Panc1 (cell line): ENCODE measurements around the gene CEP128. TPM values are rescaled to one million over a fixed set of nuclear protein-coding genes. Genes with fewer than 3 reads are reported as not detected.

Experiments
- ATAC-seq: fragments of 200-7000 bp; cut with Tn5 transposase; 2 replicates; pipeline ENCODE4 v1.9.1; 2020; ENCODE audit warnings: mild to moderate bottlenecking, moderate library complexity
- BruUV-seq: library from RNA; stranded (reverse); fragments of 400-500 nt; replicated peaks from 2 replicates; lab custom pipeline; 2021; lab: Mats Ljungman, UMichigan
- CTCF ChIA-PET: fragments of 300-600 bp; sonication (Branson Sonifier 250); formaldehyde crosslinking; loops from one replicate; lab custom pipeline; 2022; ENCODE audit warnings: antibody characterized with exemption; lab: Charles Lee
- POLR2A ChIA-PET: fragments of 300-600 bp; sonication (Branson Sonifier 250); formaldehyde crosslinking; loops from one replicate; lab custom pipeline; 2022; ENCODE audit warnings: antibody characterized with exemption; lab: Charles Lee
- DNase-seq: peaks from one replicate; pipeline ENCODE4 v3.0.0-alpha.2; 2010; ENCODE audit warnings: low read depth, low spot score
- H3K27ac ChIP-seq: 2 replicates; pipeline ENCODE4 v1.5.1; 2011; ENCODE audit warnings: mild to moderate bottlenecking, low read length, inconsistent platforms
- H3K27me3 ChIP-seq: fragments of 200-500 bp; sonication (Bioruptor generic); 2 replicates; pipeline ENCODE4 v1.6.0; 2014; ENCODE audit warnings: low read length, inconsistent platforms; ENCODE audit not compliant: control insufficient read depth, insufficient read depth
- H3K36me3 ChIP-seq: fragments of 200-500 bp; sonication (Bioruptor generic); 2 replicates; pipeline ENCODE4 v1.5.1; 2014; ENCODE audit warnings: inconsistent platforms, mild to moderate bottlenecking, low read length, moderate library complexity; ENCODE audit not compliant: control insufficient read depth, insufficient read depth
- H3K4me1 ChIP-seq: 2 replicates; pipeline ENCODE4 v1.5.1; 2011; ENCODE audit warnings: inconsistent platforms, mild to moderate bottlenecking, low read length, moderate library complexity; ENCODE audit not compliant: control insufficient read depth, insufficient read depth
- H3K4me3 ChIP-seq, 2 experiments: 2 replicates each; pipeline ENCODE4 v1.5.1; 2011 to 2012; ENCODE audit warnings: low read depth in 2 of 2, low read length in 2 of 2, mild to moderate bottlenecking in 2 of 2, inconsistent platforms in 1 of 2, moderate library complexity in 1 of 2
- H3K9me3 ChIP-seq: fragments of 200-500 bp; sonication (Bioruptor generic); 2 replicates; pipeline ENCODE4 v1.5.1; 2014; ENCODE audit warnings: low read depth, mild to moderate bottlenecking, inconsistent platforms, low read length, moderate library complexity; ENCODE audit not compliant: control insufficient read depth, insufficient read depth
- POLR2AphosphoS5 ChIP-seq: IDR thresholded peaks from 2 replicates; pipeline ENCODE4 v1.6.1; 2012; ENCODE audit warnings: mild to moderate bottlenecking, low read depth, low read length, moderate library complexity
- SIN3A ChIP-seq: IDR thresholded peaks from 2 replicates; pipeline ENCODE4 v1.6.1; 2012; ENCODE audit warnings: low read depth, mild to moderate bottlenecking, low read length, moderate library complexity, borderline replicate concordance; ENCODE audit not compliant: insufficient read depth
- TCF7L2 ChIP-seq: IDR thresholded peaks from 2 replicates; pipeline ENCODE4 v1.6.1; 2011; ENCODE audit warnings: mild to moderate bottlenecking, low read depth, low read length, inconsistent platforms
- in situ Hi-C: cut with HindIII; loops from 2 replicates; pipeline ENCODE4 v1.10.0; 2016; ENCODE audit warnings: low sequenced_read_pairs, low pct_unique_long_range_greater_than_20kb
- intact Hi-C: fragments of 100-400 bp; cut with micrococcal nuclease; formaldehyde crosslinking; loops from one replicate; pipeline ENCODE4 v1.10.0; 2022; ENCODE audit not compliant: unreplicated experiment
- total RNA-seq: library from RNA; stranded (reverse); gene quantifications from one replicate; pipeline ENCODE4 v1.2.1, GENCODE V29; 2021; ENCODE audit not compliant: unreplicated experiment
- TF ChIP-seq, protein P1 (sequence below), 2 experiments: IDR thresholded peaks; 2 replicates each; pipeline ENCODE4 v1.6.1; 2011 to 2012; ENCODE audit warnings: low read depth in 2 of 2, control low read depth in 1 of 2, low read length in 1 of 2, mild to moderate bottlenecking in 1 of 2, moderate library complexity in 1 of 2; ENCODE audit not compliant: insufficient read depth in 1 of 2
- TF ChIP-seq, protein P2 (sequence below): fragments of 450-650 bp; IDR thresholded peaks from 2 replicates; pipeline ENCODE4 v1.5.1; 2017; ENCODE audit warnings: mild to moderate bottlenecking

CEP128 gene
- total RNA-seq, 1 experiment from 2014 or later: 9.3 TPM

DNA sequence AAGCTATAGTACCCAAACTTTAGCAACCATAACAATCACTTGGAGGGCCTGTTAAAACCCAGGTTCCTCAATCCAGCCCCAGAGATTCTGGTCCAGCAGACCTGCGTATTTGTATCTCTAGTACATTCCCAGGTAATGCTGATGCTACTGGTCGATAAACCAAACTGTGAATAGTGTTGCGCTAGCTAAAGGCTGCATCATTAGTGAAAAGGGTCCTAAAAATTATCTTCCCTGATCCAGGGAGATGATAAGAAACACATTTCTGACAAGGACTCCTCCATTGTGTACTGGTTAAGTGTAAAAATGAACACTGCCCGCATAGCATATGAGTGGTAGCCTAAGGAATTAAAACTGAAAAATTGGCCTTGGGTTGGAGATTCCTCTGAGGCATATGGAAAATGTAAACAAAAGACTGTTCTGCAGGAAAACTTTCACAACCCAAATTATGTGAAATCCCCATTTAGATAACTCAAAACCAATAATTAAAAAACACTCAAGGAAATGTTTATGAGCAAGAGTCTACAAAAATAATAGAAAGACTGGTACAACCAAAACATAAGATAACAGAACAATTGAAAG lies 322.7 kb downstream of the CEP128 start:
- POLR2A ChIA-PET: no interaction called here
- H3K4me1 ChIP-seq: no peaks in the 10 kb centered on the region
- no peaks in the 10 kb centered on the region for H3K36me3 ChIP-seq
- no peak overlapping the region for H3K27ac ChIP-seq
- ATAC-seq: no peak
- DNase-seq: no peak
- no peaks in the 10 kb centered on the region for H3K27me3 ChIP-seq
- in situ Hi-C loops: no loop called here
- H3K4me3 ChIP-seq: no peak overlapping the region
- intact Hi-C loops: no loop called here
- no TSS peak for BruUV-seq
- H3K9me3 ChIP-seq: no peaks in the 10 kb centered on the region
- CTCF ChIA-PET: no interaction called here
- TF ChIP-seq, protein P1, sequence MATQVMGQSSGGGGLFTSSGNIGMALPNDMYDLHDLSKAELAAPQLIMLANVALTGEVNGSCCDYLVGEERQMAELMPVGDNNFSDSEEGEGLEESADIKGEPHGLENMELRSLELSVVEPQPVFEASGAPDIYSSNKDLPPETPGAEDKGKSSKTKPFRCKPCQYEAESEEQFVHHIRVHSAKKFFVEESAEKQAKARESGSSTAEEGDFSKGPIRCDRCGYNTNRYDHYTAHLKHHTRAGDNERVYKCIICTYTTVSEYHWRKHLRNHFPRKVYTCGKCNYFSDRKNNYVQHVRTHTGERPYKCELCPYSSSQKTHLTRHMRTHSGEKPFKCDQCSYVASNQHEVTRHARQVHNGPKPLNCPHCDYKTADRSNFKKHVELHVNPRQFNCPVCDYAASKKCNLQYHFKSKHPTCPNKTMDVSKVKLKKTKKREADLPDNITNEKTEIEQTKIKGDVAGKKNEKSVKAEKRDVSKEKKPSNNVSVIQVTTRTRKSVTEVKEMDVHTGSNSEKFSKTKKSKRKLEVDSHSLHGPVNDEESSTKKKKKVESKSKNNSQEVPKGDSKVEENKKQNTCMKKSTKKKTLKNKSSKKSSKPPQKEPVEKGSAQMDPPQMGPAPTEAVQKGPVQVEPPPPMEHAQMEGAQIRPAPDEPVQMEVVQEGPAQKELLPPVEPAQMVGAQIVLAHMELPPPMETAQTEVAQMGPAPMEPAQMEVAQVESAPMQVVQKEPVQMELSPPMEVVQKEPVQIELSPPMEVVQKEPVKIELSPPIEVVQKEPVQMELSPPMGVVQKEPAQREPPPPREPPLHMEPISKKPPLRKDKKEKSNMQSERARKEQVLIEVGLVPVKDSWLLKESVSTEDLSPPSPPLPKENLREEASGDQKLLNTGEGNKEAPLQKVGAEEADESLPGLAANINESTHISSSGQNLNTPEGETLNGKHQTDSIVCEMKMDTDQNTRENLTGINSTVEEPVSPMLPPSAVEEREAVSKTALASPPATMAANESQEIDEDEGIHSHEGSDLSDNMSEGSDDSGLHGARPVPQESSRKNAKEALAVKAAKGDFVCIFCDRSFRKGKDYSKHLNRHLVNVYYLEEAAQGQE (IDR thresholded peaks at IDR 0.05; ENCODE audit: insufficient read depth in 1 of 2, low read depth in 2 of 2, low read length in 1 of 2): no peak
- TF ChIP-seq POLR2AphosphoS5 (no peak), TCF7L2 (no peak), SIN3A (no peak)
- TF ChIP-seq, protein P2, sequence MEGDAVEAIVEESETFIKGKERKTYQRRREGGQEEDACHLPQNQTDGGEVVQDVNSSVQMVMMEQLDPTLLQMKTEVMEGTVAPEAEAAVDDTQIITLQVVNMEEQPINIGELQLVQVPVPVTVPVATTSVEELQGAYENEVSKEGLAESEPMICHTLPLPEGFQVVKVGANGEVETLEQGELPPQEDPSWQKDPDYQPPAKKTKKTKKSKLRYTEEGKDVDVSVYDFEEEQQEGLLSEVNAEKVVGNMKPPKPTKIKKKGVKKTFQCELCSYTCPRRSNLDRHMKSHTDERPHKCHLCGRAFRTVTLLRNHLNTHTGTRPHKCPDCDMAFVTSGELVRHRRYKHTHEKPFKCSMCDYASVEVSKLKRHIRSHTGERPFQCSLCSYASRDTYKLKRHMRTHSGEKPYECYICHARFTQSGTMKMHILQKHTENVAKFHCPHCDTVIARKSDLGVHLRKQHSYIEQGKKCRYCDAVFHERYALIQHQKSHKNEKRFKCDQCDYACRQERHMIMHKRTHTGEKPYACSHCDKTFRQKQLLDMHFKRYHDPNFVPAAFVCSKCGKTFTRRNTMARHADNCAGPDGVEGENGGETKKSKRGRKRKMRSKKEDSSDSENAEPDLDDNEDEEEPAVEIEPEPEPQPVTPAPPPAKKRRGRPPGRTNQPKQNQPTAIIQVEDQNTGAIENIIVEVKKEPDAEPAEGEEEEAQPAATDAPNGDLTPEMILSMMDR: no peak

DNA sequence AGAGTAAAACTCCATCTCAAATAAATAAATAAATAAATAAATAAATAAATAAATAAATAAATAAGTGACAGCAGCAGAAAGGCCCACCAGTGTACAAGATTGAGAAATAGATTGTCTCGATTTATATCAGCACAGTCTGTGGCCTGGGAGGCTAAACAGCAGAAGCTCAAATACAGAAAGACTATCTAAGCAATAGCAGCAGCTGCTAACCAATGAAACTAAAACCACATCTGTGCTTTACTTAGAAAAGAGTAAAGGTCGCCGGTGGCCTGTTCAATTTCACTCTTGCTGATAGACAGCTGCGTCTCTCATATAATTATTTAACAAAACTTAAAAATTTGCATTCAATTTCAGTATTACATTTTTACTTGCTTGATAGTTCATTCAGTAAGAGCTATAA lies 325.7 kb downstream of the CEP128 start:
- BruUV-seq: no TSS peak

More for the DNA sequence above, 325.7 kb downstream of the CEP128 start:
- Histone ChIP-seq H3K36me3 (no peaks in the 10 kb centered on the region), H3K4me1 (no peaks in the 10 kb centered on the region), H3K9me3 (no peaks in the 10 kb centered on the region), H3K27me3 (no peaks in the 10 kb centered on the region), H3K4me3 (no peak overlapping the region), H3K27ac (no peak overlapping the region)
- POLR2A ChIA-PET: no interaction called here
- DNase-seq (no peak), ATAC-seq (no peak)
- in situ Hi-C loops: no loop called here
- TF ChIP-seq POLR2AphosphoS5: no peak
- no peak for TF ChIP-seq SIN3A
- TF ChIP-seq, protein P2: no peak
- TF ChIP-seq, protein P1 (IDR thresholded peaks at IDR 0.05; ENCODE audit: insufficient read depth in 1 of 2, low read depth in 2 of 2, low read length in 1 of 2): no peak
- TF ChIP-seq TCF7L2: no peak
- intact Hi-C loops: no loop called here
- CTCF ChIA-PET: no interaction called here
